Right forelimb (tissue), 1 donor: ENCODE results near the gene ZNF544.
"Not testable (repeated sequence)": the region's sequence is repeated elsewhere in the genome, so short reads cannot be mapped to it uniquely, and the experiment has no call there.

Experiments
- DNase-seq: peaks from one replicate; pipeline ENCODE4 v3.0.0-alpha.2; 2018

The ZNF544 gene

DNA sequence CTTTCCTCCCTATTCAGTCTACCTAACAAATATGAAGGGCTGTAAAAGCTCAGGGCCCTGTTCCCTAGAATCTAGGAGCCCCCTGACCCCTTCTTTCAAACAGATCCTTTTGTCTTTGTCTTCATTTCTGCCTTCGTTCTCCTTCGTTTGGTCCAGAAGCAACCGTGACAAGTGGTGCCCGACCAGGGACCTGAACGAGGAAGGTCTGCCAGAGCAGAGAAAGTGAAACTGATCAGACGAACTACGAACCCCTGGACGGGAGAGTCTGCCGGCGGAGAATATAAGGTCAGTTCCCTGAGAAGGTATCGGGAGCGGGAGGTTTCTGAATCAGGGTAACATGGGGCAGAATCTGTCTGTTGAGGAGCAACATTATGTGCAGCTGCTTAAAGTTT, 77.2 kb downstream of the ZNF544 start:
- no peak for DNase-seq

DNA sequence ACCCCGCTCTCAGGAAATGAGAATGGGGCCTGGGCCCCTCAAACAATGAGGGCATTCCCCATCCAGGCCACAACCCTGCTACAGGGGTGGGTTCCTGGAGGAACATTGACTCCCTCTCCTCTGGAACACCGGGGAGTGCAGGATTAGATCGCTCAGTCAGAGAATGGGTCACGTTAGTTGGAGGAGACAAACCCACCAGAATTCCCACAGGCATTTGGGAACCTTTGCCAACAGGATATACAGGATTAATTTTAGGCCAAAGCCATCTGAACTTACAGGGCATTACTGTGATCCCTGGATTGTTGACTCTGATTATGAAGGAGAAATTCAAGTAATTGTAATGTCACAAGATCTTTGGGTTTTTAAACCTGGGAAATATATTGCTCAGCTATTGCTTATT, 79.0 kb downstream of the ZNF544 start:
- DNase-seq: no peak

DNA sequence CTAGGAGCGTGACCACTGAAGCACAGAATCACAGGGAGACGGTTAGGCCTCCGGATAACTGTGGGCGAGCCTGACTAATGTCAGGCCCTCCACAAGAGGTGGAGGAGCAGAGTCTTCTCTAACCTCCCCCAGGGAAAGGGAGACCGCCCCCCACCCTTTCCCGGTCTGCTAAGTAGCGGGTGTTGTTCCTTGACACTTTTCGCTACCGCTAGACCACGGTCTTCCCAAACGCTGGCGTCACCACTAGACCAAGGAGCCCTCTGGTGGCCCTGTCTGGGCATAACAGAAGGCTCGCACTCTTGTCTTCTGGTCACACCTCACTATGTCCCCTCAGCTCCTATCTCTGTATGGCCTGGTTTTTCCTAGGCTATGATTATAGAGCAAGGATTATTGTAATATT, 82.0 kb downstream of the ZNF544 start:
- DNase-seq: not testable (repeated sequence)

DNA sequence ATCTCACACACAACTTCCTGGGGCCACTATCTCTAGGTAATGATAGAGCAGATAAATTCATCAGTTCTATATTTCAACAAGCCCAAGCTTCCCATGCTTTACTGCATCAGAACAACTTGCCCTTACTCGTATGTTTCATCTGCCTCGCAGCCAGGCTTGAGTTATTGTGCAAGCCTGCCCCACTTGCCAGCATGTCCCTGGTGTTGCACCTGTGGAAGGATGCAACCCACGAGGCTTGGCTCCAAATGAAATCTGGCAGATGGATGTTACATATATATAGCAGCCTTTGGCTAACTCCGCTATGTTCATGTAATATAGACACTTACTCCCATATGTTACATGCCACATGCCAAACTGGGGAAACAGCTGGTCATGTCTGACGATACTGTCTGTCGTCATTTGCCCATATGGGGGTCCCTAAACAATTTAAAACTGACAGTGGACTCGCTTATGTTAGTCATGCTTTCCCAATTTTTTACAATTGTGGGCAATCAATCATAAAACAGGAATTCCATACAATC, 82.7 kb downstream of the ZNF544 start:
- no peak for DNase-seq
